Aorta (tissue), 5 donors: Measurements from ENCODE around the gene OSTC. TPM values are rescaled to one million over a fixed set of nuclear protein-coding genes. Genes with fewer than 3 reads are reported as not detected.

Experiments used
- ATAC-seq: fragments of 200-7000 bp; cut with Tn5 transposase; one replicate; pipeline ENCODE4 v1.9.1; 2022; ENCODE audit warnings: moderate library complexity; ENCODE audit not compliant: low FRiP score
- DNase-seq, 2 donors: peaks; one replicate each; pipeline ENCODE4 v3.0.0-alpha.2; 2020
- H3K27ac ChIP-seq, 2 donors: one replicate each; pipeline ENCODE4 v1.5.1; 2013; ENCODE audit warnings: low read length in 2 of 2, mild to moderate bottlenecking in 2 of 2, moderate library complexity in 2 of 2, control low read depth in 1 of 2, inconsistent platforms in 1 of 2, low read depth in 1 of 2
- H3K27me3 ChIP-seq, 2 donors: one replicate each; pipeline ENCODE4 v1.6.1; 2013; ENCODE audit warnings: control low read depth in 1 of 2, low read length in 1 of 2, mild to moderate bottlenecking in 1 of 2, moderate library complexity in 1 of 2; ENCODE audit not compliant: insufficient read depth in 2 of 2, control insufficient read depth in 1 of 2
- H3K36me3 ChIP-seq, 2 donors: one replicate each; pipeline ENCODE4 v1.6.1; 2013; ENCODE audit warnings: control low read depth in 1 of 2, low read length in 1 of 2, mild to moderate bottlenecking in 1 of 2; ENCODE audit not compliant: insufficient read depth in 2 of 2, control insufficient read depth in 1 of 2
- H3K4me1 ChIP-seq, 2 donors: one replicate each; pipeline ENCODE4 v1.6.1; 2013; ENCODE audit warnings: low read length in 2 of 2, control low read depth in 1 of 2, mild to moderate bottlenecking in 1 of 2, moderate library complexity in 1 of 2; ENCODE audit not compliant: insufficient read depth in 2 of 2, control insufficient read depth in 1 of 2
- H3K4me3 ChIP-seq, 2 donors: one replicate each; pipeline ENCODE4 v1.5.1; 2013; ENCODE audit warnings: low read length in 2 of 2, control low read depth in 1 of 2, mild to moderate bottlenecking in 1 of 2
- H3K9me3 ChIP-seq: one replicate; pipeline ENCODE4 v1.6.1; 2013; ENCODE audit warnings: mild to moderate bottlenecking, low read length; ENCODE audit not compliant: control insufficient read depth
- WGBS, 2 donors: extraction: QIAGEN DNeasy Blood & Tissue Kit; methylation state at CpG; one replicate each; pipeline ENCODE4 v1.1.7; 2013; 5-methylcytosine and 5-hydroxymethylcytosine counted together
- intact Hi-C, 2 donors: fragments of 100-400 bp; cut with DNase I; formaldehyde crosslinking; loops; one replicate each; pipeline versions ENCODE4 v1.14.2 to v1.15.0; 2022
- polyA plus RNA-seq, 2 donors: library from polyadenylated mRNA; stranded (reverse); fragments of 200-250 nt; gene quantifications; one replicate each; pipeline ENCODE4 v1.2.3, GENCODE V29; 2013
- total RNA-seq, 2 donors: library from RNA; stranded (reverse); fragmentation: NEBNext Ultra II Directional; extraction: Animal tissue kit (Norgen Biotek cat#: 25700); gene quantifications; one replicate each; pipeline ENCODE4 v1.2.1, GENCODE V29; 2021
- donor health status: healthy with polysubstance abuse.
- donor health status: Bipolar disorder and iron deficiency.
- donor health status: DM: no; HTN: no; CAD: no.
- donor health status: DM: no; HTN: no; CAD: no.
- donor health status: DM: yes; HTN: yes; CAD: no.

OSTC gene
- total and polyA plus RNA-seq, 4 donors, result 63.5 to 110 (median 82.0) TPM

GRCh38 chr4:108714880-108715279, 64.5 kb downstream of the OSTC start:
- Histone ChIP-seq H3K9me3 (no peaks in the 10 kb centered on the region), H3K4me1 (no peaks in the 10 kb centered on the region), H3K27ac (no peak overlapping the region), H3K27me3 (no peaks in the 10 kb centered on the region), H3K36me3 (no peaks in the 10 kb centered on the region), H3K4me3 (no peak overlapping the region)
- WGBS, 2 donors, result 43 to 47% methylated on average over 4 of the region's 4 CpGs
- intact Hi-C loops, result no loop called here
- ATAC-seq (no peak), DNase-seq (no peak)

- ATAC-seq (no peak), DNase-seq (no peak)
- 45 to 49% methylated on average over 2 of the region's 2 CpGs for WGBS, 2 donors
Observed at GRCh38 chr4:108716340-108716739, 65.9 kb downstream of the OSTC start.

GRCh38 chr4:108717386-108717785, 67.0 kb downstream of the OSTC start:
- no peak for DNase-seq
- ATAC-seq, result no peak
- no peaks in the 10 kb centered on the region for H3K9me3 ChIP-seq
- intact Hi-C loops, result no loop called here
- H3K36me3 ChIP-seq, result no peaks in the 10 kb centered on the region
- 78 to 79% methylated on average over 2 of the region's 2 CpGs for WGBS, 2 donors
- no peaks in the 10 kb centered on the region for H3K27me3 ChIP-seq
- peaks cover 0 to 1% of the 10 kb centered on the region in 2 donors for H3K4me1 ChIP-seq
- H3K27ac ChIP-seq, result no peak overlapping the region
- H3K4me3 ChIP-seq, result no peak overlapping the region

More at GRCh38 chr4:108716340-108716739, 65.9 kb downstream of the OSTC start:
- Histone ChIP-seq H3K27ac (no peak overlapping the region), H3K9me3 (no peaks in the 10 kb centered on the region), H3K4me1 (no peaks in the 10 kb centered on the region), H3K36me3 (no peaks in the 10 kb centered on the region), H3K27me3 (no peaks in the 10 kb centered on the region), H3K4me3 (no peak overlapping the region)
- intact Hi-C loops, result no loop called here

Other genes starting within 250 kb of the OSTC start
- 1,000 to 10,000 TPM in 1 of 2 donors, 100 to 1,000 TPM in 1; 967 to 1,116 TPM for gene RPL34, start 30.0 kb upstream of the OSTC start, total RNA-seq
- over 10,000 TPM in 1 of 2 donors, 1,000 to 10,000 TPM in 1; 4,600 to 10,627 TPM for gene RPL34, start 30.0 kb upstream of the OSTC start, polyA plus RNA-seq
- not detected for gene ETNPPL, start 112.5 kb downstream of the OSTC start, total RNA-seq
- gene ETNPPL, start 112.5 kb downstream of the OSTC start, polyA plus RNA-seq, result not detected